ENCODE results near the gene DCAF12.

DCAF12 gene

GRCh38 chr9:34049630-34050384, 76.7 kb downstream of the DCAF12 start:
- TF ChIP-seq ZNF8 (CRISPR knock-in tag; IDR thresholded peaks at IDR 0.05), result 0 out of 2 replicates have a peak, but pooled peaks have one; percentile 5
- no peak for TF ChIP-seq CREB5 (CRISPR knock-in tag; IDR thresholded peaks at IDR 0.05; ENCODE audit: low read depth)
- no peak for ATAC-seq

- TF ChIP-seq OSR1 (CRISPR knock-in tag; IDR thresholded peaks at IDR 0.05) (no peak), SNAI2 (CRISPR knock-in tag; IDR thresholded peaks at IDR 0.05) (no peak; the same call in 1 of the 2 replicates), ZFP30 (CRISPR knock-in tag; IDR thresholded peaks at IDR 0.05) (no peak), ARNTL (CRISPR knock-in tag; IDR thresholded peaks at IDR 0.05; ENCODE audit: borderline replicate concordance, low read depth) (no peak), RARB (CRISPR knock-in tag; IDR thresholded peaks at IDR 0.05) (no peak), ZNF565 (CRISPR knock-in tag; conservative IDR thresholded peaks at IDR 0.05; ENCODE audit: low read depth) (0 out of 2 replicates have a peak, but pooled peaks have one; percentile 12), CSDC2 (CRISPR knock-in tag; IDR thresholded peaks at IDR 0.05) (peak; percentile 23; the same call in 1 of the 2 replicates), CREB5 (CRISPR knock-in tag; IDR thresholded peaks at IDR 0.05; ENCODE audit: low read depth) (no peak), ZNF8 (CRISPR knock-in tag; IDR thresholded peaks at IDR 0.05) (no peak), BACH2 (CRISPR knock-in tag; IDR thresholded peaks at IDR 0.05; ENCODE audit: borderline replicate concordance) (no peak), PATZ1 (CRISPR knock-in tag; IDR thresholded peaks at IDR 0.05; ENCODE audit: borderline replicate concordance) (no peak), PPARA (CRISPR knock-in tag; IDR thresholded peaks at IDR 0.05; ENCODE audit: borderline replicate concordance) (no peak), POU6F1 (CRISPR knock-in tag; IDR thresholded peaks at IDR 0.05; ENCODE audit: borderline replicate concordance, low read depth) (no peak), ISL1 (CRISPR knock-in tag; IDR thresholded peaks at IDR 0.05) (no peak), TCF4 (CRISPR knock-in tag; IDR thresholded peaks at IDR 0.05; ENCODE audit: borderline replicate concordance) (no peak), CSRNP3 (CRISPR knock-in tag; IDR thresholded peaks at IDR 0.05) (no peak), ZC3H10 (CRISPR knock-in tag; IDR thresholded peaks at IDR 0.05) (no peak), GLIS3 (CRISPR knock-in tag; IDR thresholded peaks at IDR 0.05) (0 out of 2 replicates have a peak, but pooled peaks have one; percentile 47), TSHZ2 (CRISPR knock-in tag; IDR thresholded peaks at IDR 0.05) (no peak; the same call in 1 of the 2 replicates), ZNF70 (CRISPR knock-in tag; IDR thresholded peaks at IDR 0.05) (no peak), ZFP3 (CRISPR knock-in tag; IDR thresholded peaks at IDR 0.05) (no peak; the same call in 1 of the 2 replicates), ESRRG (CRISPR knock-in tag; IDR thresholded peaks at IDR 0.05) (no peak), TOX (CRISPR knock-in tag; IDR thresholded peaks at IDR 0.05; ENCODE audit: borderline replicate concordance) (no peak)
- ATAC-seq, result peak; percentile 92
These were observed 77.5 kb downstream of the DCAF12 start, which contains the start of gene UBAP2 for GRCh38 chr9:34048727-34049629. Gene UBAP2 (minus strand): TSS chr9:34048887. CDS start chr9:34017148, 31,739 bp downstream.

Data from SK-N-SH treated with all-trans-retinoic acid at 6 μM for 48 hours (cell line).